HepG2 (cell line): Measurements from ENCODE around the gene ANO1.

Experiments
- BHLHE40 ChIP-seq: IDR thresholded peaks from 2 replicates; pipeline ENCODE4 v1.6.1; 2011; ENCODE audit warnings: low read length, improper control_type of control experiment
- CTCF ChIP-seq: sonication (generic); formaldehyde crosslinking; IDR thresholded peaks from 2 replicates; pipeline ENCODE4 v1.5.0; 2020; ENCODE audit warnings: mild to moderate bottlenecking, missing genetic modification reagents, moderate library complexity
- E2F1 ChIP-seq: sonication (generic); formaldehyde crosslinking; IDR thresholded peaks from 2 replicates; pipeline ENCODE4 v1.5.0; 2020; ENCODE audit warnings: missing genetic modification reagents
- FOXA3 ChIP-seq: IDR thresholded peaks from 2 replicates; pipeline ENCODE4 v1.6.1; 2016; ENCODE audit warnings: missing genetic modification reagents, missing compliant biosample characterization
- KAT8 ChIP-seq: IDR thresholded peaks from 2 replicates; pipeline ENCODE4 v1.6.1; 2016; ENCODE audit warnings: missing genetic modification reagents, missing compliant biosample characterization
- NFIC ChIP-seq: IDR thresholded peaks from 2 replicates; pipeline ENCODE4 v1.6.1; 2012; ENCODE audit warnings: mild to moderate bottlenecking, low read length, inconsistent platforms
- PHF20 ChIP-seq: sonication (generic); formaldehyde crosslinking; IDR thresholded peaks from 2 replicates; pipeline ENCODE4 v1.5.0; 2020; ENCODE audit warnings: mild to moderate bottlenecking, missing genetic modification reagents
- POLR2AphosphoS5 ChIP-seq: IDR thresholded peaks from 2 replicates; pipeline ENCODE4 v1.6.1; 2012; ENCODE audit warnings: low read depth, low read length
- RAD21 ChIP-seq: fragments of 450-650 bp; formaldehyde crosslinking; IDR thresholded peaks from 2 replicates; pipeline ENCODE4 v1.5.0; 2020; ENCODE audit warnings: mild to moderate bottlenecking
- YY1 ChIP-seq: IDR thresholded peaks from 2 replicates; pipeline ENCODE4 v1.6.1; 2011; ENCODE audit warnings: low read length, low read depth, moderate library complexity, mild to moderate bottlenecking; ENCODE audit not compliant: insufficient read depth, insufficient replicate concordance
- ZBTB26 ChIP-seq: IDR thresholded peaks from 2 replicates; pipeline ENCODE4 v1.6.1; 2016; ENCODE audit warnings: missing compliant biosample characterization, missing genetic modification reagents, borderline replicate concordance
- ZNF687 ChIP-seq: sonication (generic); formaldehyde crosslinking; IDR thresholded peaks from 2 replicates; pipeline ENCODE4 v1.5.1; 2020; ENCODE audit warnings: mild to moderate bottlenecking, missing genetic modification reagents, moderate library complexity

- no peak for TF ChIP-seq E2F1 (CRISPR knock-in tag)
- TF ChIP-seq BHLHE40: no peak
- TF ChIP-seq CTCF (CRISPR knock-in tag): peak; percentile 18; the same call in 1 of the 2 replicates
- no peak for TF ChIP-seq PHF20 (CRISPR knock-in tag)
- no peak for TF ChIP-seq NFIC
- TF ChIP-seq ZNF687: no peak
- no peak for TF ChIP-seq RAD21 (CRISPR knock-in tag)
- no peak for TF ChIP-seq POLR2AphosphoS5
- no peak for TF ChIP-seq FOXA3 (CRISPR knock-in tag)
- TF ChIP-seq KAT8: no peak
- no peak for TF ChIP-seq YY1
- no peak for TF ChIP-seq ZBTB26 (CRISPR knock-in tag)
Measured at GRCh38 chr11:70078095-70078780, at the start of gene ANO1.
